ENCODE data around the gene ATP6V1E1. TPM values are rescaled to one million over a fixed set of nuclear protein-coding genes. Genes with fewer than 3 reads are reported as not detected.

The ATP6V1E1 gene
- total RNA-seq, 1 donor from 2014 or later = 59.7 TPM

- H3K4me1 Mint-ChIP-seq (ENCODE audit: low read depth) = no peaks in the 10 kb centered on the region
- peaks cover 9% of the 10 kb centered on the region for H3K9me3 Mint-ChIP-seq (ENCODE audit: low read depth)
- H3K27me3 Mint-ChIP-seq = no peaks in the 10 kb centered on the region
- DNase-seq (ENCODE audit: low spot score, unreplicated experiment) = no peak
- peaks cover 38% of the 10 kb centered on the region for H3K36me3 Mint-ChIP-seq (ENCODE audit: insufficient read depth)
- TF ChIP-seq CTCF (IDR thresholded peaks at IDR 0.05; ENCODE audit: unreplicated experiment) = no peak
- H3K4me3 Mint-ChIP-seq (ENCODE audit: low read depth) = no peak overlapping the region
- H3K27ac Mint-ChIP-seq = no peak overlapping the region
Observed at GRCh38 chr22:17665854-17666253, 37.3 kb upstream of the ATP6V1E1 start.

GRCh38 chr22:17665248-17665647 is 36.7 kb upstream of the ATP6V1E1 start:
- no peaks in the 10 kb centered on the region for H3K4me1 Mint-ChIP-seq (ENCODE audit: low read depth)
- TF ChIP-seq CTCF (IDR thresholded peaks at IDR 0.05; ENCODE audit: unreplicated experiment) = no peak
- H3K9me3 Mint-ChIP-seq (ENCODE audit: low read depth) = peaks cover 9% of the 10 kb centered on the region

GRCh38 chr22:17664414-17665055 is 36.0 kb upstream of the ATP6V1E1 start:
- Mint-ChIP-seq H3K27me3 (no peaks in the 10 kb centered on the region), H3K9me3 (ENCODE audit: low read depth) (peaks cover 9% of the 10 kb centered on the region), H3K4me3 (ENCODE audit: low read depth) (no peak overlapping the region), H3K36me3 (ENCODE audit: insufficient read depth) (peaks cover 37% of the 10 kb centered on the region), H3K4me1 (ENCODE audit: low read depth) (no peaks in the 10 kb centered on the region), H3K27ac (no peak overlapping the region)
- no peak for DNase-seq (ENCODE audit: low spot score, unreplicated experiment)
- no peak for TF ChIP-seq CTCF (IDR thresholded peaks at IDR 0.05; ENCODE audit: unreplicated experiment)

More at GRCh38 chr22:17665248-17665647, 36.7 kb upstream of the ATP6V1E1 start:
- Mint-ChIP-seq H3K27ac (no peak overlapping the region), H3K27me3 (no peaks in the 10 kb centered on the region), H3K4me3 (ENCODE audit: low read depth) (no peak overlapping the region), H3K36me3 (ENCODE audit: insufficient read depth) (peaks cover 39% of the 10 kb centered on the region)
- DNase-seq (ENCODE audit: low spot score, unreplicated experiment) = no peak

- no peak for TF ChIP-seq CTCF (IDR thresholded peaks at IDR 0.05; ENCODE audit: unreplicated experiment)
- peaks cover 12% of the 10 kb centered on the region for H3K36me3 Mint-ChIP-seq (ENCODE audit: insufficient read depth)
- no peak for DNase-seq (ENCODE audit: low spot score, unreplicated experiment)
- H3K4me1 Mint-ChIP-seq (ENCODE audit: low read depth) = peaks cover 7% of the 10 kb centered on the region
- no peaks in the 10 kb centered on the region for H3K27me3 Mint-ChIP-seq
- H3K9me3 Mint-ChIP-seq (ENCODE audit: low read depth) = no peaks in the 10 kb centered on the region
- H3K27ac Mint-ChIP-seq = no peak overlapping the region
- H3K4me3 Mint-ChIP-seq (ENCODE audit: low read depth) = no peak overlapping the region
Observed at GRCh38 chr22:17656870-17657395, 28.4 kb upstream of the ATP6V1E1 start.

GRCh38 chr22:17655289-17655688 is 26.7 kb upstream of the ATP6V1E1 start:
- no peak for DNase-seq (ENCODE audit: low spot score, unreplicated experiment)
- peaks cover 7% of the 10 kb centered on the region for H3K4me1 Mint-ChIP-seq (ENCODE audit: low read depth)
- H3K27me3 Mint-ChIP-seq = no peaks in the 10 kb centered on the region
- no peak overlapping the region for H3K27ac Mint-ChIP-seq
- no peak overlapping the region for H3K4me3 Mint-ChIP-seq (ENCODE audit: low read depth)
- peaks cover 10% of the 10 kb centered on the region for H3K36me3 Mint-ChIP-seq (ENCODE audit: insufficient read depth)
- TF ChIP-seq CTCF (IDR thresholded peaks at IDR 0.05; ENCODE audit: unreplicated experiment) = no peak
- H3K9me3 Mint-ChIP-seq (ENCODE audit: low read depth) = no peaks in the 10 kb centered on the region
